PFSK-1 (cell line): ENCODE measurements around the gene OBP2B.

ENCODE experiments used
- FOXP2 ChIP-seq: optimal IDR thresholded peaks from 2 replicates; pipeline ENCODE3; 2011; ENCODE audit warnings: borderline replicate concordance, control low read depth, inconsistent platforms; ENCODE audit not compliant: insufficient read depth; ENCODE audit errors: extremely low read length, extremely low read depth
- POLR2AphosphoS5 ChIP-seq: IDR thresholded peaks from 2 replicates; pipeline ENCODE4 v1.6.1; 2012; ENCODE audit warnings: low read depth, mild to moderate bottlenecking, control low read depth, low read length, moderate library complexity
- REST ChIP-seq, 2 experiments: IDR thresholded peaks; 2 replicates each; pipeline versions ENCODE4 v1.6.1 to v1.8.0; 2011 to 2012; ENCODE audit warnings: low read depth in 2 of 2, low read length in 2 of 2, control low read depth in 1 of 2, inconsistent platforms in 1 of 2, mild to moderate bottlenecking in 1 of 2, moderate library complexity in 1 of 2; ENCODE audit not compliant: insufficient read depth in 1 of 2
- SIN3A ChIP-seq: IDR thresholded peaks from 2 replicates; pipeline ENCODE4 v1.6.1; 2012; ENCODE audit warnings: mild to moderate bottlenecking, low read length, moderate library complexity, borderline replicate concordance; ENCODE audit not compliant: insufficient read depth
- TAF1 ChIP-seq: IDR thresholded peaks from 2 replicates; pipeline ENCODE4 v1.6.1; 2012; ENCODE audit warnings: low read length, control low read depth, borderline replicate concordance; ENCODE audit not compliant: insufficient read depth

The OBP2B gene

DNA sequence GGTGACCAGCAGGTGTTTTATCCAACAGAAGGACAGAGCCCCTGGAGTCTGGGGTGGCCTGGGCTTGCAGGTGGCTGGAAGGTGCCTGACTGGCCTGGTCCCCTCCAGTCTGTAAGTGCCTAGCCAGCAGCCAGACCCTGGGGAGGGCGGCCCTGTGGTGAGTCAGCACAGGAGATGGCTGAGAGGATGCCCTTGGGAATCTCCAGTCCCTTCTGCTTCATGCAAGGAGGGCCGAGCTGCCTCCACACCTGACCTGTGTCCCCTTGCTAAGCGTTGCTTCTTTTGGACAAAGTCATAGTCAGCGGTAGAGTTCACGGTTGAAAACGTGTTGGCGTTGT lies 20.2 kb downstream of the OBP2B start:
- TF ChIP-seq FOXP2 (no peak), TAF1 (no peak)

- TF ChIP-seq POLR2AphosphoS5 (no peak), SIN3A (no peak), FOXP2 (no peak), TAF1 (no peak), REST (IDR thresholded peaks at IDR 0.05; ENCODE audit: insufficient read depth in 1 of 2, low read depth in 2 of 2, low read length in 2 of 2) (no peak)
Measured at GRCh38 chr9:133188006-133188842, 20.8 kb downstream of the OBP2B start.

DNA sequence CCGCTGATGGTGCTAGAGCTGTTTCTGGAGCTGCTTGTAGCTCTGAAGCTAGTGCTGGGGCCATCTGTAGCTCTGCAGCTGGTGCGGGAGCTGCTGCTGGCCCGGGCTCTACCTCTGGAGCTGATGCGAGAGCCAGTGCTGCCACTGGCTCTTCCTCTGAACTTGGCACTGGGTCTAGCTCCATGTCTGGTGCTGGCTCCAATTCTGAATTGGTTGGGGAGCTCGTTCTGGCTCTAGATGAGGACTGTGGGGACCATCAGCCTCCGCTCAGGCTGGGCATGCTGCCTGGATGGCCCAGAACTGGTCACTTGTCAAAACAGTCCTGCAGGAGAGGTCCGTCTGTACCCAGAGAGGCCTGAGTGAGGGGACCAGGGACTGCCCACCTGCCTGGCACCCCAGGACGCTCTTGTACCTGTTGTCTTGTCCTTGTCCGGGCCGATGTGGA lies 21.5 kb downstream of the OBP2B start:
- TF ChIP-seq TAF1 (no peak), POLR2AphosphoS5 (no peak), FOXP2 (no peak), REST (IDR thresholded peaks at IDR 0.05; ENCODE audit: insufficient read depth in 1 of 2, low read depth in 2 of 2, low read length in 2 of 2) (no peak), SIN3A (no peak)

GRCh38 chr9:133186736-133187135 lies 22.3 kb downstream of the OBP2B start:
- TF ChIP-seq SIN3A (no peak), REST (IDR thresholded peaks at IDR 0.05; ENCODE audit: insufficient read depth in 1 of 2, low read depth in 2 of 2, low read length in 2 of 2) (no peak), TAF1 (no peak), POLR2AphosphoS5 (no peak), FOXP2 (no peak)

GRCh38 chr9:133184971-133185370 lies 24.1 kb downstream of the OBP2B start:
- TF ChIP-seq SIN3A: no peak

- TF ChIP-seq REST (IDR thresholded peaks at IDR 0.05; ENCODE audit: insufficient read depth in 1 of 2, low read depth in 2 of 2, low read length in 2 of 2) (no peak), POLR2AphosphoS5 (no peak), TAF1 (no peak), FOXP2 (no peak), SIN3A (no peak)
Measured at GRCh38 chr9:133182151-133182550, 26.9 kb downstream of the OBP2B start.
